Stomach (tissue), 9 donors: ENCODE data around the gene RAPGEFL1. TPM values are rescaled to one million over a fixed set of nuclear protein-coding genes. Genes with fewer than 3 reads are reported as not detected.

ENCODE experiments used
- DNase-seq, 2 donors: peaks; one replicate each; pipeline versions ENCODE4 v3.0.0 to v3.0.0-alpha.2; 2013 to 2019
- H3K27ac ChIP-seq, 5 donors: fragments of 200-600 bp in 4 of 5; sonication (generic) in 4 of 5; one replicate each; pipeline ENCODE4 v1.5.1; 2013 to 2019; ENCODE audit warnings: mild to moderate bottlenecking in 1 of 5, moderate library complexity in 1 of 5
- H3K27me3 ChIP-seq, 3 donors: fragments of 200-600 bp; sonication (generic); one replicate each; pipeline ENCODE4 v1.5.1; 2017 to 2019; ENCODE audit warnings: mixed run types in 1 of 3
- H3K36me3 ChIP-seq, 4 donors: fragments of 200-600 bp; sonication (generic); 1 replicate in 3 of 4; 2 replicates in 1 of 4; pipeline ENCODE4 v1.5.1; 2016 to 2019
- H3K4me1 ChIP-seq, 4 donors: fragments of 200-600 bp; sonication (generic); one replicate each; pipeline ENCODE4 v1.5.1; 2016 to 2019
- H3K4me3 ChIP-seq, 4 donors: fragments of 200-600 bp; sonication (generic) in 3 of 4; one replicate each; pipeline ENCODE4 v1.5.1; 2016 to 2019; ENCODE audit warnings: mild to moderate bottlenecking in 1 of 4
- H3K9me3 ChIP-seq, 4 donors: fragments of 200-600 bp; sonication (generic); one replicate each; pipeline ENCODE4 v1.5.1; 2016 to 2019
- CTCF ChIP-seq, 7 experiments: fragments of 450-650 bp in 4 of 7; fragments of 200-600 bp in 3 of 7; sonication (generic) in 3 of 7; IDR thresholded peaks; one replicate each; pipeline ENCODE4 v1.5.1; 2016 to 2019; ENCODE audit warnings: antibody characterized with exemption in 7 of 7, control low read depth in 2 of 7, mild to moderate bottlenecking in 1 of 7
- EP300 ChIP-seq: sonication (generic); formaldehyde crosslinking; IDR thresholded peaks from one replicate; pipeline ENCODE4 v1.6.1; 2017; ENCODE audit warnings: antibody characterized with exemption
- POLR2A ChIP-seq, 4 donors: fragments of 450-650 bp; IDR thresholded peaks; one replicate each; pipeline ENCODE4 v1.6.1; 2016; ENCODE audit warnings: antibody characterized with exemption in 4 of 4, control low read depth in 2 of 4, mild to moderate bottlenecking in 1 of 4, moderate library complexity in 1 of 4
- POLR2AphosphoS5 ChIP-seq, 3 donors: sonication (generic); formaldehyde crosslinking; IDR thresholded peaks; one replicate each; pipeline ENCODE4 v1.6.1; 2016; ENCODE audit warnings: antibody characterized with exemption in 3 of 3
- WGBS, 5 donors: extraction: QIAGEN DNeasy Blood & Tissue Kit in 3 of 5; methylation state at CpG; one replicate each; pipeline versions ENCODE4 v1.1.5 to v1.1.7; 2013 to 2018; 5-methylcytosine and 5-hydroxymethylcytosine counted together
- intact Hi-C: fragments of 100-400 bp; cut with DNase I; formaldehyde crosslinking; loops from one replicate; pipeline ENCODE4 v1.15.1; 2023; ENCODE audit warnings: low total_unique reads
- polyA plus RNA-seq, 3 donors: library from polyadenylated mRNA; stranded (reverse); fragments of 200-250 nt; gene quantifications; one replicate each; pipeline ENCODE4 v1.2.3, GENCODE V29; 2013
- total RNA-seq, 5 donors: library from RNA; depleted of rRNA; stranded (reverse); fragments of >200 nt; gene quantifications; one replicate each; pipeline versions ENCODE4 v1.1.0 to v1.2.3, GENCODE V29; 2014 to 2016
- donor health status: healthy with polysubstance abuse.
- donor health status: Bipolar disorder and iron deficiency.
- donor health status: healthy.

Gene RAPGEFL1
- total and polyA plus RNA-seq, 8 donors, result 5.2 to 294 (median 24.6) TPM

DNA sequence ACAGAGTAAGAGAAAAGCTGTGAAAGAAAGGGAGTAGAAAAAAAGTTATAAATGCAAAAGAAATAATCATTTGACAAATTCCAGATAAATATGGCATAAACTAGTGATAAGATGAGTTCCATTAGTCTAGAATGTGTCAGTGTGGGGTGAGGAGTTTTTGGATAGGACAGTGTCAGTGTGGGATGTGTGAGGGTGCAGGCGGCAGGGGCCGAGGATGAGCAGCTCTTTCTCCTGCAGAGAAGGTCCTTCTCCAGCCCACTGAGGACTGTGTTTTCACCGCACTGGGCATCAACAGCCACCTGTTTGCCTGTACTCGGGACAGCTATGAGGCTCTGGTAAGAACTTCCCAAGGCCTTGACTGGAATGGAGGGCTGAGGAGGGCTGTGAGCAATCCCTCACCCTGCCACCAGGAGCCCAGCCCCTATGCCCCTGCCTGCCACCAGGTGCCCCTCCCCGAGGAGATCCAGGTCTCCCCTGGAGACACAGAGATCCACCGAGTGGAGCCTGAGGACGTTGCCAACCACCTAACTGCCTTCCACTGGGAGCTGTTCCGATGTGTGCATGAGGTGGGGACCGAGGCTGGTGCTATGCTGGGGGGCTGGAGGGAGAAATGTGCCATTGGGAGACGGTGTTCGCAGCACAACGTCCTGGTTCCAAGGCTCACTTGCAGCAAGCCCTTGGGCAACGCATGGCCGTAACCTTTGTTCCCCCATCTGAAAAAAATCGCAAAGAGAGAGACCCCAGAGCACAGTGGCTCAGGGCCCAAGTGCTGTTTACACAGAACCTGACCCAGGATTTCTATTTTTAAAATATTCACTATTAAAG, 13.1 kb downstream of the RAPGEFL1 start:
- Histone ChIP-seq H3K4me1 (peaks cover 13 to 26% (median 18%) of the 10 kb centered on the region in 4 donors), H3K36me3 (peaks cover 0 to 32% (median 13%) of the 10 kb centered on the region in 4 donors), H3K9me3 (no peaks in the 10 kb centered on the region), H3K27me3 (no peaks in the 10 kb centered on the region), H3K4me3 (peak overlapping the region; percentile 55 to 68 (median 62)), H3K27ac (peak overlapping the region in 2 of 5 donors; percentile 66 to 79)
- TF ChIP-seq CTCF (IDR thresholded peaks at IDR 0.05), result peak in 3 of 7 experiments; percentile 18 to 23 (median 23)
- no peak for TF ChIP-seq EP300
- intact Hi-C loops, result no loop called here
- WGBS, 5 donors, result 66 to 78% (median 74%) methylated on average over 14 to 15 of the region's 15 CpGs
- peak in 1 of 2 donors; percentile 45 for DNase-seq

GRCh38 chr17:40191237-40192208, 14.3 kb downstream of the RAPGEFL1 start:
- H3K36me3 ChIP-seq, result peaks cover 0 to 32% (median 13%) of the 10 kb centered on the region in 4 donors
- TF ChIP-seq POLR2AphosphoS5 (IDR thresholded peaks at IDR 0.05), result peak in 1 of 3 donors; percentile 48
- no peak for TF ChIP-seq EP300
- no peak for TF ChIP-seq POLR2A (IDR thresholded peaks at IDR 0.05)
- peak in 4 of 7 experiments; percentile 43 to 70 (median 67) for TF ChIP-seq CTCF (IDR thresholded peaks at IDR 0.05)
- H3K27ac ChIP-seq, result peak overlapping the region in 4 of 5 donors; percentile 21 to 79 (median 69)
- WGBS, 5 donors, result 1 to 3% (median 1%) methylated on average over 31 to 60 of the region's 60 CpGs
- H3K4me3 ChIP-seq, result peak overlapping the region; percentile 55 to 68 (median 62)
- intact Hi-C loops, result no loop called here
- peak; percentile 76 to 91 for DNase-seq
- H3K9me3 ChIP-seq, result no peaks in the 10 kb centered on the region
- peaks cover 13 to 26% (median 18%) of the 10 kb centered on the region in 4 donors for H3K4me1 ChIP-seq
- no peaks in the 10 kb centered on the region for H3K27me3 ChIP-seq

DNA sequence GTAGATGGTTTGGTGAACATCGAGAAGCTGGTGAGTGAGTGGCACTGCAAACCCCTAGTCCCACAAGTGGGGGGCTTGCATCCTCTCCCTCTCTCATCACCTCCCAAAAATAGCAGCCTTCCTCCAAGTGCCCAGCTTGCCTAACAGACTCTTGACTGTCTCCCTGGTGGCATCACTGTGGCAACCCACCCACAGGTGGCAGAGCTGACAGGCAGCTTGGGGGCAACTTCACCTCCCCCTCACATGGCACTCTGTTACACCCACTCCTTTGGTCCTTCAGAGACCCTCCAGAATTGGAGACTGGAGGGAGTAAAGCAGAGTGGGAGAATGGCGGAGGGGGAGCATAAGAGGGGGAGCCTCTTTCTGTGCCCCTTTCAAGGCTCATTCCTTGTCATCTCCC, 15.7 kb downstream of the RAPGEFL1 start:
- Histone ChIP-seq H3K27ac (no peak overlapping the region), H3K9me3 (no peaks in the 10 kb centered on the region), H3K36me3 (peaks cover 0 to 32% (median 13%) of the 10 kb centered on the region in 4 donors), H3K4me3 (no peak overlapping the region), H3K27me3 (no peaks in the 10 kb centered on the region), H3K4me1 (peaks cover 13 to 26% (median 18%) of the 10 kb centered on the region in 4 donors)
- intact Hi-C loops, result no loop called here
- DNase-seq, result no peak
- TF ChIP-seq POLR2AphosphoS5 (IDR thresholded peaks at IDR 0.05) (no peak), EP300 (no peak), POLR2A (IDR thresholded peaks at IDR 0.05) (no peak), CTCF (IDR thresholded peaks at IDR 0.05) (no peak)
- 89 to 100% (median 99%) methylated on average over 2 of the region's 2 CpGs for whole genome bisulfite sequencing, 5 donors

DNA sequence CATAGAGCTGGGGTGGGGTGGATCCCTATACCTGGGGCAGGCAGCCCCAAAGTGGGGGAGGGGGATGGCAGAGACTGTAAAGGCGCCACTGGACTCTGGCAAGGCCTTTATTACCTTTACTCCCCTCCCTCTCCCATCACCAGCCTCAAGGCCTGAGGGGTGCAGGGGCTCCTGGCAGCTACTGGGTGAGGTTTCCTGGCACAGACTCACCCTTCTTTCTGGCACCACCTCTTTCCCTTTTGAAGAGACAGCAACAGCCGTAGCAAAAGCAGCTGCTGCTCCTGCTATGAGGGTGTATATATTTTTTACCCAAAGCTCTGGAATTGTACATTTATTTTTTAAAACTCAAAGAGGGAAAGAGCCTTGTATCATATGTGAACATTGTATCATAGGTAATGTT, 17.6 kb downstream of the RAPGEFL1 start:
- DNase-seq, result no peak
- H3K27me3 ChIP-seq, result no peaks in the 10 kb centered on the region
- no peaks in the 10 kb centered on the region for H3K9me3 ChIP-seq
- 48 to 67% (median 57%) methylated on average over 2 of the region's 2 CpGs for WGBS, 5 donors
- peaks cover 13 to 26% (median 18%) of the 10 kb centered on the region in 4 donors for H3K4me1 ChIP-seq
- no peak overlapping the region for H3K27ac ChIP-seq
- intact Hi-C loops, result no loop called here
- peaks cover 0 to 15% (median under 1%) of the 10 kb centered on the region in 4 donors for H3K36me3 ChIP-seq
- TF ChIP-seq EP300, result no peak
- no peak for TF ChIP-seq POLR2A (IDR thresholded peaks at IDR 0.05)
- no peak overlapping the region for H3K4me3 ChIP-seq
